Neural cell (in vitro differentiated cells): ENCODE data around the gene XCR1.
"Not testable (repeated sequence)": the region's sequence is repeated elsewhere in the genome, so short reads cannot be mapped to it uniquely, and the experiment has no call there.

Experiments
- CTCF ChIP-seq: fragments of 450-650 bp; IDR thresholded peaks from 2 replicates; pipeline ENCODE4 v1.5.1; 2014; ENCODE audit warnings: antibody characterized with exemption, mild to moderate bottlenecking, moderate library complexity; ENCODE audit not compliant: poor library complexity, severe bottlenecking
- EP300 ChIP-seq: fragments of 450-650 bp; conservative IDR thresholded peaks from 2 replicates; pipeline ENCODE4 v1.6.1; 2014; ENCODE audit warnings: antibody characterized with exemption, mild to moderate bottlenecking, moderate library complexity; ENCODE audit not compliant: poor library complexity, severe bottlenecking
- EZH2 ChIP-seq: fragments of 200-600, 300-800 bp; shearing (Covaris generic), sonication (generic); IDR thresholded peaks from 2 replicates; pipeline ENCODE4 v1.6.1; 2014; ENCODE audit warnings: antibody characterized with exemption, low read length, borderline replicate concordance, mild to moderate bottlenecking; ENCODE audit not compliant: insufficient read depth, poor library complexity, severe bottlenecking
- POLR2AphosphoS5 ChIP-seq: IDR thresholded peaks from 2 replicates; pipeline ENCODE4 v1.6.1; 2012
- RAD21 ChIP-seq: fragments of 450-650 bp; conservative IDR thresholded peaks from 2 replicates; pipeline ENCODE4 v1.6.1; 2014; ENCODE audit warnings: antibody characterized with exemption, mild to moderate bottlenecking, moderate library complexity

GRCh38 chr3:46053761-46054515 is 26.7 kb upstream of the XCR1 start:
- not testable (repeated sequence) for TF ChIP-seq EZH2, RAD21, EP300, POLR2AphosphoS5, CTCF
